HL-60 (cell line): ENCODE results near the gene MTHFD1L.
"Not testable (repeated sequence)": the region's sequence is repeated elsewhere in the genome, so short reads cannot be mapped to it uniquely, and the experiment has no call there.

Source experiments
- DNase-seq, 2 experiments: peaks; one replicate each; pipeline ENCODE4 v3.0.0-alpha.2; 2010 to 2020; ENCODE audit warnings: low read depth in 1 of 2, low spot score in 1 of 2
- H3K27ac ChIP-seq: fragments of 250-450 bp; sonication (Bioruptor Pico); replicated peaks from 2 replicates; pipeline ENCODE4 v1.5.1; 2020; ENCODE audit warnings: mild to moderate bottlenecking, moderate library complexity
- H3K27me3 ChIP-seq: fragments of 250-450 bp; sonication (Bioruptor Pico); 2 replicates; pipeline ENCODE4 v1.5.1; 2021; ENCODE audit warnings: mild to moderate bottlenecking, moderate library complexity; ENCODE audit not compliant: insufficient read depth, poor library complexity, severe bottlenecking
- H3K4me3 ChIP-seq: replicated peaks from 2 replicates; pipeline ENCODE4 v1.5.1; 2011; ENCODE audit warnings: mild to moderate bottlenecking, control low read depth, low read length; ENCODE audit not compliant: insufficient read depth
- CTCF ChIP-seq: IDR thresholded peaks from one replicate; pipeline ENCODE4 v1.5.1; 2011; ENCODE audit warnings: low read length, control low read depth, inconsistent platforms; ENCODE audit not compliant: insufficient read depth
- GABPA ChIP-seq: IDR thresholded peaks from 2 replicates; pipeline ENCODE4 v1.6.1; 2012; ENCODE audit warnings: low read depth
- POLR2AphosphoS5 ChIP-seq: IDR thresholded peaks from 2 replicates; pipeline ENCODE4 v1.6.1; 2012; ENCODE audit warnings: low read depth
- SPI1 ChIP-seq: IDR thresholded peaks from 2 replicates; pipeline ENCODE4 v1.6.1; 2012; ENCODE audit warnings: low read depth, mild to moderate bottlenecking, borderline replicate concordance
- long read RNA-seq: library from polyadenylated mRNA; unstranded; transcript quantifications from one replicate; pipeline ENCODE4 v2.0.0, GENCODE V29; 2020
- TF ChIP-seq, protein P1 (sequence below): IDR thresholded peaks from 2 replicates; pipeline ENCODE4 v1.6.1; 2012; ENCODE audit warnings: low read depth; ENCODE audit not compliant: insufficient replicate concordance

Gene MTHFD1L
- long read RNA-seq, transcript MTHFD1L-211 (28 exons, 3,475 nt) = major isoform, 7 of 58 reads
- long read RNA-seq, partial matches to known transcripts = 32 of 58 reads
- long read RNA-seq, other reads (novel, unspliced or antisense) = 16 of 58 reads

DNA sequence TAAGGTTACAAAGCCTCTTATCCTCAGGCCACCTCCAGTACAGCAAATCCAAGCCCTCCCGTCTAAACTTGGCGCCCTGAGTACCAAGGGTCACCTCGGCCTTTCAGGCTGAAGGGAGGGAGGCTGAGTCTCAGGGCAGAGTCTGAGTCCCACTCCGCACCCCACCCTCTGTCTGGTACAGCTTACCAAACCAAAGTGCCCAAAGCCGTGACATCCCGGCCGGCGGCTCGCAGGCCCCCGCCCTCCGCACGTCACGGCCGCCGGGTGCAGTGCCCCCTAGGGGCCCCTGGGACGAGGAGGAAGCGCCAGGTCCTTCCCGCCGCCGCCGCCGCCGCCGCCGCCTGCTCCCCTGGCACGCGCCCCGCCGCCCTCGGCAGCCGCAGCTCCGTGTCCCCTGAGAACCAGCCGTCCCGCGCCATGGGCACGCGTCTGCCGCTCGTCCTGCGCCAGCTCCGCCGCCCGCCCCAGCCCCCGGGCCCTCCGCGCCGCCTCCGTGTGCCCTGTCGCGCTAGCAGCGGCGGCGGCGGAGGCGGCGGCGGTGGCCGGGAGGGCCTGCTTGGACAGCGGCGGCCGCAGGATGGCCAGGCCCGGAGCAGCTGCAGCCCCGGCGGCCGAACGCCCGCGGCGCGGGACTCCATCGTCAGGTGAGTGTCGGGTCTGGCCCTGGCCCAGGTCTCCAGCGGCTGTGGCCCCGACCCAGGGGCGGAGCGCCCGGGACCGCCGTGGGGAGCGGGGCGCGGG, at the start of gene MTHFD1L:
MTHFD1L (plus strand) TSS at position 297 of the 741 bp plus-strand sequence; CDS start at position 418, 121 bp downstream.
- H3K4me3 ChIP-seq = peak within 1 kb of the TSS; percentile 85
- H3K27ac ChIP-seq = peak within 1 kb of the TSS; percentile 81
- peak; percentile 50 to 78 for DNase-seq
- TF ChIP-seq CTCF = no peak
- TF ChIP-seq, protein P1, sequence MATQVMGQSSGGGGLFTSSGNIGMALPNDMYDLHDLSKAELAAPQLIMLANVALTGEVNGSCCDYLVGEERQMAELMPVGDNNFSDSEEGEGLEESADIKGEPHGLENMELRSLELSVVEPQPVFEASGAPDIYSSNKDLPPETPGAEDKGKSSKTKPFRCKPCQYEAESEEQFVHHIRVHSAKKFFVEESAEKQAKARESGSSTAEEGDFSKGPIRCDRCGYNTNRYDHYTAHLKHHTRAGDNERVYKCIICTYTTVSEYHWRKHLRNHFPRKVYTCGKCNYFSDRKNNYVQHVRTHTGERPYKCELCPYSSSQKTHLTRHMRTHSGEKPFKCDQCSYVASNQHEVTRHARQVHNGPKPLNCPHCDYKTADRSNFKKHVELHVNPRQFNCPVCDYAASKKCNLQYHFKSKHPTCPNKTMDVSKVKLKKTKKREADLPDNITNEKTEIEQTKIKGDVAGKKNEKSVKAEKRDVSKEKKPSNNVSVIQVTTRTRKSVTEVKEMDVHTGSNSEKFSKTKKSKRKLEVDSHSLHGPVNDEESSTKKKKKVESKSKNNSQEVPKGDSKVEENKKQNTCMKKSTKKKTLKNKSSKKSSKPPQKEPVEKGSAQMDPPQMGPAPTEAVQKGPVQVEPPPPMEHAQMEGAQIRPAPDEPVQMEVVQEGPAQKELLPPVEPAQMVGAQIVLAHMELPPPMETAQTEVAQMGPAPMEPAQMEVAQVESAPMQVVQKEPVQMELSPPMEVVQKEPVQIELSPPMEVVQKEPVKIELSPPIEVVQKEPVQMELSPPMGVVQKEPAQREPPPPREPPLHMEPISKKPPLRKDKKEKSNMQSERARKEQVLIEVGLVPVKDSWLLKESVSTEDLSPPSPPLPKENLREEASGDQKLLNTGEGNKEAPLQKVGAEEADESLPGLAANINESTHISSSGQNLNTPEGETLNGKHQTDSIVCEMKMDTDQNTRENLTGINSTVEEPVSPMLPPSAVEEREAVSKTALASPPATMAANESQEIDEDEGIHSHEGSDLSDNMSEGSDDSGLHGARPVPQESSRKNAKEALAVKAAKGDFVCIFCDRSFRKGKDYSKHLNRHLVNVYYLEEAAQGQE = peak; percentile 47
- no peaks in the 10 kb centered on the region for H3K27me3 ChIP-seq

DNA sequence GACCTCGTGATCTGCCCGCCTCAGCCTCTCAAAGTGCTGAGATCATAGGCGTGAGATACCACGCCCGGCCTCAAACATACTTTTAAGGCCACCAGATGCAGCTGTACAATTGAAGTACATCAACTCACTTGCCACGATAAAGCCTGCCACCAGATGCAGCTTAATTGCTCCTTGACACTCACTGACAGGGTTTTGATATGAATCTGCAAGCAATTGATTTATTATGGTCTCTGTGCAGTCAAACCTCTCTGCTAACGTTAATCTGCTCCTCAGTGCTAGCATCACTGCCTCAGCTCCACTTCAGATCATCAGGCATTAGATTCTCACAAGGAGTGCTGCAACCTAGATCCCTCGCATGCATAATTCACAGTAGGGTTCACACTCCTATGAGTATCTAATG, 48.9 kb upstream of the MTHFD1L start:
- H3K4me3 ChIP-seq, DNase-seq, H3K27me3 ChIP-seq, H3K27ac ChIP-seq: not testable (repeated sequence)

- no peak for DNase-seq
- no peak for TF ChIP-seq CTCF
- TF ChIP-seq POLR2AphosphoS5 = no peak
- TF ChIP-seq, protein P1 = no peak
- TF ChIP-seq GABPA = no peak
- TF ChIP-seq SPI1 = no peak
- no peak overlapping the region for H3K4me3 ChIP-seq
- no peak overlapping the region for H3K27ac ChIP-seq
- no peaks in the 10 kb centered on the region for H3K27me3 ChIP-seq
Measured at GRCh38 chr6:150822932-150823331, 42.6 kb upstream of the MTHFD1L start.

GRCh38 chr6:150826788-150827187, 38.7 kb upstream of the MTHFD1L start:
- no peaks in the 10 kb centered on the region for H3K27me3 ChIP-seq
- no peak overlapping the region for H3K27ac ChIP-seq
- no peak overlapping the region for H3K4me3 ChIP-seq
- no peak for TF ChIP-seq SPI1
- TF ChIP-seq, protein P1 = no peak
- TF ChIP-seq GABPA = no peak
- no peak for TF ChIP-seq CTCF
- TF ChIP-seq POLR2AphosphoS5 = no peak
- DNase-seq = no peak

DNA sequence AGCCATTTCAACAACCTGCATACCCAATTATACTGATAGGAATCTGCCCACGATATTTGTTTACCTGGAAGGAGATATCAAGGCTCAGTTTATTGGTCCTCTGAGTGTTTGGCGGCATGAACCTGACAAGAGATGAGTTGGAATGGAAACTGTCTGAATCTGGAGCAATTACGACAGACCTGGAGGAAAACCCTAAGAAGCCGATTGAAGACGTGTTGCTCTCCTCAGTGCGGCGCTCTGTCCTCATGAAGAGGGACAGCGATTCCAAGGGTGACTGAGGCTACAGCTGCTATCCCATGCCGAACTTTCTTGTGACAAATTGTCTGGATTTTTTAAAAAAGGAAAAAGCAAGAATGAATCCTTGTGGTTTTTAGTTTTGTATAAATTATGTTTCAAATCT, 37.4 kb upstream of the MTHFD1L start:
- H3K27me3 ChIP-seq, H3K4me3 ChIP-seq, DNase-seq, H3K27ac ChIP-seq: not testable (repeated sequence)
